ENCODE results near the gene MAGI1. TPM values are rescaled to one million over a fixed set of nuclear protein-coding genes. Genes with fewer than 3 reads are reported as not detected.

The MAGI1 gene
- total RNA-seq, 1 donor from 2014 or later: not detected

GRCh38 chr3:65351753-65352152 is 687.0 kb downstream of the MAGI1 start:
- no peaks in the 10 kb centered on the region for H3K36me3 Mint-ChIP-seq (ENCODE audit: low read depth)
- POLR2A ChIA-PET: no interaction called here
- H3K9me3 Mint-ChIP-seq: no peaks in the 10 kb centered on the region
- intact Hi-C loops (cut with micrococcal nuclease): no loop called here
- H3K27me3 Mint-ChIP-seq: peaks cover 3% of the 10 kb centered on the region
- TF ChIP-seq CTCF (IDR thresholded peaks at IDR 0.05): no peak
- H3K4me1 Mint-ChIP-seq: no peaks in the 10 kb centered on the region
- H3K27ac Mint-ChIP-seq: no peak overlapping the region
- ATAC-seq (ENCODE audit: low read depth): no peak
- CTCF ChIA-PET: no interaction called here
- no peak for DNase-seq
- no peak overlapping the region for H3K4me3 Mint-ChIP-seq

- no peak overlapping the region for H3K4me3 Mint-ChIP-seq
- ChIA-PET POLR2A (no interaction called here), CTCF (no interaction called here)
- no peak for TF ChIP-seq CTCF (IDR thresholded peaks at IDR 0.05)
- intact Hi-C loops (cut with micrococcal nuclease): no loop called here
- no peak for DNase-seq
- H3K27me3 Mint-ChIP-seq: peaks cover 2% of the 10 kb centered on the region
- no peaks in the 10 kb centered on the region for H3K9me3 Mint-ChIP-seq
- no peak overlapping the region for H3K27ac Mint-ChIP-seq
- H3K4me1 Mint-ChIP-seq: no peaks in the 10 kb centered on the region
- H3K36me3 Mint-ChIP-seq (ENCODE audit: low read depth): no peaks in the 10 kb centered on the region
- no peak for ATAC-seq (ENCODE audit: low read depth)
Measured at GRCh38 chr3:65350801-65351476, 687.8 kb downstream of the MAGI1 start.

GRCh38 chr3:65348398-65348995 is 690.2 kb downstream of the MAGI1 start:
- Mint-ChIP-seq H3K4me1 (no peaks in the 10 kb centered on the region), H3K4me3 (no peak overlapping the region), H3K36me3 (ENCODE audit: low read depth) (no peaks in the 10 kb centered on the region), H3K27ac (no peak overlapping the region), H3K9me3 (no peaks in the 10 kb centered on the region), H3K27me3 (no peaks in the 10 kb centered on the region)
- POLR2A ChIA-PET: no interaction called here
- CTCF ChIA-PET: no interaction called here
- no peak for DNase-seq
- TF ChIP-seq CTCF (IDR thresholded peaks at IDR 0.05): no peak
- intact Hi-C loops (cut with micrococcal nuclease): no loop called here
- ATAC-seq (ENCODE audit: low read depth): no peak

- no peak for DNase-seq
- CTCF ChIA-PET: no interaction called here
- intact Hi-C loops (cut with micrococcal nuclease): no loop called here
- Mint-ChIP-seq H3K4me3 (no peak overlapping the region), H3K27ac (no peak overlapping the region), H3K27me3 (no peaks in the 10 kb centered on the region), H3K4me1 (no peaks in the 10 kb centered on the region), H3K9me3 (no peaks in the 10 kb centered on the region), H3K36me3 (ENCODE audit: low read depth) (no peaks in the 10 kb centered on the region)
- TF ChIP-seq CTCF (IDR thresholded peaks at IDR 0.05): no peak
- POLR2A ChIA-PET: no interaction called here
- ATAC-seq (ENCODE audit: low read depth): no peak
Measured at GRCh38 chr3:65347166-65347565, 691.6 kb downstream of the MAGI1 start.

- no peaks in the 10 kb centered on the region for H3K27me3 Mint-ChIP-seq
- no peaks in the 10 kb centered on the region for H3K36me3 Mint-ChIP-seq (ENCODE audit: low read depth)
- ATAC-seq (ENCODE audit: low read depth): no peak
- H3K9me3 Mint-ChIP-seq: no peaks in the 10 kb centered on the region
- no peaks in the 10 kb centered on the region for H3K4me1 Mint-ChIP-seq
- no peak for DNase-seq
- H3K4me3 Mint-ChIP-seq: no peak overlapping the region
- POLR2A ChIA-PET: no interaction called here
- intact Hi-C loops (cut with micrococcal nuclease): no loop called here
- TF ChIP-seq CTCF (IDR thresholded peaks at IDR 0.05): no peak
- CTCF ChIA-PET: no interaction called here
- H3K27ac Mint-ChIP-seq: no peak overlapping the region
Measured at GRCh38 chr3:65344846-65345245, 693.9 kb downstream of the MAGI1 start.

Measured in activated B cell treated with CpG ODN at 0.5 μM for 24 hours (primary cell).